Measurements from ENCODE around the gene RIPOR2.

RIPOR2 gene

GRCh38 chr6:24935366-24936152 is at the start of gene RIPOR2:
Gene RIPOR2, minus strand, starts transcription at chr6:24935960. Its CDS starts 62 bp downstream, at chr6:24935898.
- DNase-seq, result peak; percentile 24
- Mint-ChIP-seq H3K36me3 (ENCODE audit: low read depth) (no peaks in the 10 kb centered on the region), H3K4me1 (peaks cover 36% of the 10 kb centered on the region), H3K27ac (no peak within 1 kb of the TSS), H3K9me3 (no peaks in the 10 kb centered on the region), H3K4me3 (peak within 1 kb of the TSS; percentile 33), H3K27me3 (ENCODE audit: low read depth, poor library complexity) (peaks cover 24% of the 10 kb centered on the region)
- TF ChIP-seq, protein P1, sequence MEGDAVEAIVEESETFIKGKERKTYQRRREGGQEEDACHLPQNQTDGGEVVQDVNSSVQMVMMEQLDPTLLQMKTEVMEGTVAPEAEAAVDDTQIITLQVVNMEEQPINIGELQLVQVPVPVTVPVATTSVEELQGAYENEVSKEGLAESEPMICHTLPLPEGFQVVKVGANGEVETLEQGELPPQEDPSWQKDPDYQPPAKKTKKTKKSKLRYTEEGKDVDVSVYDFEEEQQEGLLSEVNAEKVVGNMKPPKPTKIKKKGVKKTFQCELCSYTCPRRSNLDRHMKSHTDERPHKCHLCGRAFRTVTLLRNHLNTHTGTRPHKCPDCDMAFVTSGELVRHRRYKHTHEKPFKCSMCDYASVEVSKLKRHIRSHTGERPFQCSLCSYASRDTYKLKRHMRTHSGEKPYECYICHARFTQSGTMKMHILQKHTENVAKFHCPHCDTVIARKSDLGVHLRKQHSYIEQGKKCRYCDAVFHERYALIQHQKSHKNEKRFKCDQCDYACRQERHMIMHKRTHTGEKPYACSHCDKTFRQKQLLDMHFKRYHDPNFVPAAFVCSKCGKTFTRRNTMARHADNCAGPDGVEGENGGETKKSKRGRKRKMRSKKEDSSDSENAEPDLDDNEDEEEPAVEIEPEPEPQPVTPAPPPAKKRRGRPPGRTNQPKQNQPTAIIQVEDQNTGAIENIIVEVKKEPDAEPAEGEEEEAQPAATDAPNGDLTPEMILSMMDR (IDR thresholded peaks at IDR 0.05), result no peak

- TF ChIP-seq, protein P1 (IDR thresholded peaks at IDR 0.05), result no peak
- Mint-ChIP-seq H3K27me3 (ENCODE audit: low read depth, poor library complexity) (peaks cover 7% of the 10 kb centered on the region), H3K4me1 (peaks cover 24% of the 10 kb centered on the region), H3K4me3 (no peak overlapping the region), H3K36me3 (ENCODE audit: low read depth) (peaks cover 16% of the 10 kb centered on the region), H3K9me3 (peaks cover 24% of the 10 kb centered on the region), H3K27ac (peak overlapping the region; percentile 60)
- DNase-seq, result no peak
Observed at GRCh38 chr6:24985323-24985722, 49.6 kb upstream of the RIPOR2 start.

DNA sequence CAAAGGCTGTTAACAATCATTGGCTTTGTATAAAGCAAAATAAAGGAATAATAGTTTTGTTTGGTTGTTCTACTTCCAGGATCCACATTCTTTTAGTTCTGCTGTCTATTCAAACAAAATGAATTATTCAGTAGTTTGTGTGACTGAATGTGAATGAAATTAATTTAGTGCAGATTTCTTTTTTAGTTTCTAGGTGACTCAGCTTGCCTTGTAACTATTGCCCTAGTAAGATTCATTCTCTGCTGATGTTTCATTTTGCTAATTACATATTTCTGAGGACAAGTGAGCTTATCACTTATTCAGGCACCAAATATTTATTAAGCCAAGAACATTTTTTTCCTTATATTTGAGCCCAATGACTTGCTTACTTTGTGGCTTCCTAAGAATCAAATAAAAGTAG is 46.5 kb upstream of the RIPOR2 start:
- H3K27ac Mint-ChIP-seq, result no peak overlapping the region
- H3K36me3 Mint-ChIP-seq (ENCODE audit: low read depth), result peaks cover 9% of the 10 kb centered on the region
- DNase-seq, result no peak
- H3K9me3 Mint-ChIP-seq, result peaks cover 10% of the 10 kb centered on the region
- H3K4me3 Mint-ChIP-seq, result no peak overlapping the region
- peaks cover 9% of the 10 kb centered on the region for H3K27me3 Mint-ChIP-seq (ENCODE audit: low read depth, poor library complexity)
- TF ChIP-seq, protein P1 (IDR thresholded peaks at IDR 0.05), result no peak
- peaks cover 20% of the 10 kb centered on the region for H3K4me1 Mint-ChIP-seq

- Mint-ChIP-seq H3K4me1 (peaks cover 20% of the 10 kb centered on the region), H3K4me3 (no peak overlapping the region), H3K36me3 (ENCODE audit: low read depth) (peaks cover 1% of the 10 kb centered on the region), H3K27ac (no peak overlapping the region), H3K9me3 (peaks cover 2% of the 10 kb centered on the region), H3K27me3 (ENCODE audit: low read depth, poor library complexity) (peaks cover 13% of the 10 kb centered on the region)
- TF ChIP-seq, protein P1 (IDR thresholded peaks at IDR 0.05), result no peak
- no peak for DNase-seq
Observed at GRCh38 chr6:24981386-24981760, 45.6 kb upstream of the RIPOR2 start.

GRCh38 chr6:24980507-24981385 is 45.0 kb upstream of the RIPOR2 start:
- Mint-ChIP-seq H3K4me3 (no peak overlapping the region), H3K9me3 (no peaks in the 10 kb centered on the region), H3K27ac (no peak overlapping the region), H3K27me3 (ENCODE audit: low read depth, poor library complexity) (peaks cover 13% of the 10 kb centered on the region), H3K4me1 (peaks cover 20% of the 10 kb centered on the region), H3K36me3 (ENCODE audit: low read depth) (no peaks in the 10 kb centered on the region)
- TF ChIP-seq, protein P1 (IDR thresholded peaks at IDR 0.05), result no peak
- DNase-seq, result no peak

Data from nephron progenitor cell (in vitro differentiated cells).